ENCODE results near the gene FAM13A.

Gene FAM13A

DNA sequence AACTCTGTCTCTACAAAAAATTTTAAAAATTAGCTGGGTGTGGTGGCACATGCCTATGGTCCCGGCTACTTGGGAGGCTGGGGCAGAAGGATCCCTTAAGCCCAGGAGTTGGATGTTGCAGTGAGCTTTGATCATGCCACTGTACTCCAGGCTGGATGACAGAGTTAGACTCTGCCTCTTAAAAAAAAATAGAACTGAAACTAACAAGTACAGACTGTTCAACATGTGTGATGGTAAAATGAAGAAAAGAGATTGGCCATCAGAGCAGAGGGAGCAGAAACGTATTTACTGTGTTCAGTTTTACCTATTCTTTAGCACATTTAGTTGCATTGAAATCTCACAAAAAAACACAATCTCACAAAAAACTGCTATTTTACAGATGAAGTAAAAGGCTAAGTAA is 281.5 kb downstream of the FAM13A start:
- ATAC-seq (no peak), DNase-seq (ENCODE audit: low spot score in 2 of 2) (no peak)
- Mint-ChIP-seq H3K36me3 (peaks cover 15% of the 10 kb centered on the region), H3K4me3 (no peak overlapping the region), H3K27ac (no peak overlapping the region), H3K4me1 (no peaks in the 10 kb centered on the region), H3K9me3 (no peaks in the 10 kb centered on the region)

DNA sequence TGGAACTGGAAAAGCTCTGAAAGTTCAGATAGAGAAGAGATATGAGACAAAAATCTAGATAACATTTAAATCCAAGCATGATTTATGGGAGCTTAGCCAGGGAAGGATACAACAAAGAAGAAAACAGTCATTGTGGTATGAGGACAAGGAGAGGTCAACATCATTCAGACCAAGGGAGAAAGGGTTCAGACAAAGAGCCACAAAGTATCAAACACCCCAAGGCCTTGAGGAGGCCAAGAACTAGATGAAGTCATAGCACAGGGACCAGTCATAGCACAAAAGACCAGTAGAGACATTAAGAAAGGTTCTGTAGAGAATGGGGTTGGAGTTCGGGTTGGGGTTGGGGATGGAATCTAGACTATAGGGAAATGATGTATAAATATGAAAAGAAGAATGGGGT is 282.0 kb downstream of the FAM13A start:
- ATAC-seq = no peak
- Mint-ChIP-seq H3K9me3 (no peaks in the 10 kb centered on the region), H3K27ac (no peak overlapping the region), H3K4me1 (no peaks in the 10 kb centered on the region), H3K4me3 (no peak overlapping the region), H3K36me3 (peaks cover 10% of the 10 kb centered on the region)
- DNase-seq (ENCODE audit: low spot score in 2 of 2) = no peak

DNA sequence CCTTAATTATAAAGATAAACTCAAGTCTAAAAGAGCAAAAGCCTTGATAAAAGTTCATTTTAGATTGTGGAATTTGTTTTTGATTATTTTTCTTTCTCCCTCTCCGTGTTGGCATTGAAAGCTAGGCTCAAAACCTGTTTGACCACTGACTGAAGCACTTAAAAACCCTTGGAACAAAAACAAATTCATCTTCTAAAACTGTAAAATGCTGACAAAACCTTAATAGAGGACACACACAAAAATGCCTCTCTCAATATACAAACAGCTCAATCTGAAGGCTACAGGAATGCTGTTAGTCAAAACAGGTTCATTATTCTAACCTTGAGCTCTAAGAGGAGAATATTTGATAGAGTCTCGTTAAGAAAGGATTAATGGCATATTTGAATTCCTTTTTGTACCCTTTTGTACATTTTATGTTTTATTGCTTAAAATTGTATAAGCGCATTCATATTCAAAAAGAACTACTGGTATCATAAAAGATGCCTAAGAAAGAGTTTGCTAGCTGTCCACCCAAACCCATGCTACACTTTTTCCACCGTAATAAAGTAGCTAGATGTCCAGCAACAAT is 285.0 kb downstream of the FAM13A start:
- Mint-ChIP-seq H3K36me3 (peaks cover 16% of the 10 kb centered on the region), H3K4me1 (no peaks in the 10 kb centered on the region), H3K9me3 (no peaks in the 10 kb centered on the region), H3K27ac (no peak overlapping the region), H3K4me3 (no peak overlapping the region)
- ATAC-seq = no peak
- no peak for DNase-seq (ENCODE audit: low spot score in 2 of 2)

DNA sequence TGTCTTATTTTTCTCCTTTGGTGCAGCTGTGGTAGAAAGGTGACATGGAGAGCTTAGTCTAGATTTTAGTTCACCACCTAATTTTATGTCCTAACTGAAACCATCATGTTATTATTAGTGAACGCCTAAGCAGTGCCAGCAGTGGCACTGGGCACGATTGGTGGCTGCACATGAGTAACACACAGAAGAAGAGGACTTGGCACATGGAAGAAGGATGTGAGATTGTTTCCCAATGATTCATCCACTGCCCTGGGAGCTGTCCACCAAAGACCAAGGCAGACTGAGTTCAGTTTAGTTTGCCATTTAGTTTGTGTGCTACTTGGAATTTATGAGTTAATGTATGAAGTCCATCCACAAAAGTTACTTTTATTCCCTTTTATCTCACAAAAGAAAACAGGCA is 291.3 kb downstream of the FAM13A start:
- H3K36me3 Mint-ChIP-seq = peaks cover 7% of the 10 kb centered on the region
- no peak overlapping the region for H3K27ac Mint-ChIP-seq
- DNase-seq (ENCODE audit: low spot score in 2 of 2) (no peak), ATAC-seq (no peak)
- no peaks in the 10 kb centered on the region for H3K4me1 Mint-ChIP-seq
- no peak overlapping the region for H3K4me3 Mint-ChIP-seq
- no peaks in the 10 kb centered on the region for H3K9me3 Mint-ChIP-seq

DNA sequence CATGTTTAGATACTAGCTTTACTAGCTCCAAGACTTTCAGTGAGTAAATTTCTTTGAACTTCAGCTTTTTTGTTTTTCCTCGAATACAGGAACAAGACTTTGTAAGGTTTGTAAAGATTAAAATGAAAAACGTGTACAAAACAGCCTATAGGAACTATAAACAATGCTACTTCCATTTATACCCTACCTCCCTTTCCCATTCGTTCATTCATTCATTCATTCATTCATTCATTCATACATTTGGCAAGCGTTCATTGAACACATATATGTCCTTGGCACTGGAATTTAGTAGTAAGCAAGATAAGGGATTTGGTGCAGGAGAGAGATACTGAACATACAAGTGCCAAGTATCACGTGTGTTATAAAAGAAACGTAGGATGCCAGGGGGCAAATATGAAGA is 293.9 kb downstream of the FAM13A start:
- Mint-ChIP-seq H3K9me3 (no peaks in the 10 kb centered on the region), H3K4me1 (no peaks in the 10 kb centered on the region), H3K27ac (no peak overlapping the region), H3K4me3 (no peak overlapping the region), H3K36me3 (peaks cover 14% of the 10 kb centered on the region)
- no peak for DNase-seq (ENCODE audit: low spot score in 2 of 2)
- no peak for ATAC-seq

DNA sequence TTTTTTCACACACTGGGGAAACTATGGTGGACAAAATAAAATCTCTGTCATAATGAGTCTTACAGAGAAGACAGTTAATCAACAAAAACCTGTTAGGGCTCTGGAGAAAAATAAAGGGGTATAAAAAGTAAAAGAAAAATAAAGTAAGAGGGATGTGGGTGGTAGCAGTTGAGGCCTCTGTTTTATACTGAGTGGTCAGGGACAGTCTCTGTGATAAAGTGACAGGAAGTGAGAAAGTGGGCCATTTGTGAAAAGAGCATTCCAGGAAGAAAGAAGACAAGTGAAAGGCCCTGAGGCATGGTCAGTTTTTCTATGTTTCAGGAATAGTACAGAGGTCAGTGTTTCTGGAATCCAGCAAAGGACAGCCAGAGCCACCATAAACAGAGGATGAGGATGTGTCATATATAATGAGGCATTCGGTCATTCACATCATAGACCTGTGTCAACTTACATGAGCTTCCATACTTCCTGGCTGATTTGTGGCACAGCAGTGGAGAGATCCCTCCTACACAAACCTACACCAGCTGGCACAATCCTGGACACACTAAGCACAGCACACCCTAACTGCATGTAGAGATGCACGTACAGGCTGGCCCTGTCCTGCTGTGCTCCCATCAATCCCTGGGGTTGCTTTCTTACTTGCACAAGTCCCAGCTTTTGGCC is 295.0 kb downstream of the FAM13A start:
- no peak overlapping the region for H3K4me3 Mint-ChIP-seq
- no peaks in the 10 kb centered on the region for H3K9me3 Mint-ChIP-seq
- peaks cover 7% of the 10 kb centered on the region for H3K36me3 Mint-ChIP-seq
- H3K4me1 Mint-ChIP-seq = no peaks in the 10 kb centered on the region
- DNase-seq (ENCODE audit: low spot score in 2 of 2) (no peak), ATAC-seq (peak; percentile 31)
- no peak overlapping the region for H3K27ac Mint-ChIP-seq

DNA sequence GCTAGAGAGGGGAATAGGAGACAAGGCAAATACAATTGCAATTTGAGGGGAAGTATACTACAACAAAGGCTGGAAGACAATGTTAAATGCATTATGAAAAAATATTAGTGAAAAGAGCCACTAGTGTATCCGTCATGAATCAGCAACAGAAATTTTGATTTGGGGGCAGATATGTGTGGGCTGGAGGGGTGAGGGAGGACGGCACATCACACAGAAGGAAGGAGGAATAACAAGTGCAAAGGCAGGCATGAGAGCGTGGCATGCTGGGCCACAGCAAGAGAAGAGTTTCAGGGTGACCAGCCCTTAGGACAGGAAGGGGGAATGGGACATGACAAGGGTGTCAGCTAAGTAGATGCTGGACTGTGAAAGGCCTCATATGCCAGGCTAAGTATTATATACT is 295.6 kb downstream of the FAM13A start:
- no peak overlapping the region for H3K4me3 Mint-ChIP-seq
- DNase-seq (ENCODE audit: low spot score in 2 of 2) (no peak), ATAC-seq (no peak)
- H3K9me3 Mint-ChIP-seq = no peaks in the 10 kb centered on the region
- H3K27ac Mint-ChIP-seq = no peak overlapping the region
- no peaks in the 10 kb centered on the region for H3K4me1 Mint-ChIP-seq
- peaks cover 7% of the 10 kb centered on the region for H3K36me3 Mint-ChIP-seq

DNA sequence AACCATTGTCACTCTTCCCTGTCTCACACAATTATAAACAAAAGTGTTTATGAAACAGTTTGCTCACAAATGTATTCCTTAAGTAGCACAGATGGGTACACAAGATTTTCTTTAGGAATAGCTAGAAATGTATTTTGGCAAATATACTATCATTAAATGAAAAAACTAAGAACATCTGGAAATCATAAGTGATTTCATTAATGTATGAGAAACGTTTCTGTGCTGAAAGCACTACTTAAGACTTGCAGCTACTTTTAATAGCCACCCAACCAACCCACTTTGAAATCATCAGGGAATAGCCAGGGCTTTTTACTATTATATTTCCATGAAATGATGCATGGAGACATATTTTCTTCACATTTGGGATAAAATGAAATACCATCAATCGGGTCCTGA is 297.1 kb downstream of the FAM13A start:
- no peak for ATAC-seq
- peaks cover 7% of the 10 kb centered on the region for H3K36me3 Mint-ChIP-seq
- no peak overlapping the region for H3K27ac Mint-ChIP-seq
- DNase-seq (ENCODE audit: low spot score in 2 of 2) = no peak
- no peaks in the 10 kb centered on the region for H3K4me1 Mint-ChIP-seq
- H3K4me3 Mint-ChIP-seq = no peak overlapping the region
- no peaks in the 10 kb centered on the region for H3K9me3 Mint-ChIP-seq

DNA sequence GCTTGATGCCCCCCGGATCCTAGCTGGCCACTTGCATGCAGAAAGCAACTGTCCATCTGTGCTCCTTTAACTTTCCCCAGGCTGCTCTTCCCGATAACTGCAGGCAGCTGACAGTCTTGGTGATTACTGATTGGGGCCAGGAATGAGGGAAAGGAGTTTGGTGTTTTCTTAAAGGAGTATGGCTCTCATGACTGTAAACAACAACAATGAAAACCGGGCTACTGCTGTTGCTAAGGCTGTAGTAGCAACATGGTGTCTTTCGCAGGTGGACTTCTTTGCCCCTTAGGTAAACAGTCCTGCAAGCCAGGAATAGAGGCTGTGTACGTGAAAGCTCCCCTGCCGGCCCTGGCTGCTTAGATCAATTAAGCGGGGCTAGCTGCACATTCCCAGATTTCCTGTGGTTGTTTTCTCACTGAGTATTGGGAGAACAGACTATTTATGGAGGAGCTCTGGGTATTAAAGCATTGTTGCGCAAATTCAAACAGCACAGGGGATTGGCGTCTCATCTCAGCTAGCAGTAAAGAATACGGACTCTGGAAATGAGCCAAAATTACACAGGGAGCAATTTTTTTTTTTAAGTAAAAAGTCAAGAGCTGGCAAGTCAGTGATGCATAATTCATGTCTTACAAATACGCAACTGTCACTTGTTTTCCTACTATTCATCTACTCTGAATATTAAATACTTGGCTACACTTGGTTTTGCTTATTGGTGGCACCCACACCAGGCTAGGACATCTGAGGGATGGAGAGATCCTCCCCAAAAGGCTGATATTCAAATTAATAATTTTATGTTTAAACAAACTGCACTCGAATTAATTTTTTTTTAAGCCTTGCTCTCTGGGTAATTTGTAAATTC is 297.7 kb downstream of the FAM13A start:
- ATAC-seq = no peak
- H3K4me1 Mint-ChIP-seq = no peaks in the 10 kb centered on the region
- DNase-seq (ENCODE audit: low spot score in 2 of 2) = no peak
- peaks cover 7% of the 10 kb centered on the region for H3K36me3 Mint-ChIP-seq
- no peaks in the 10 kb centered on the region for H3K9me3 Mint-ChIP-seq
- H3K4me3 Mint-ChIP-seq = no peak overlapping the region
- H3K27ac Mint-ChIP-seq = no peak overlapping the region

DNA sequence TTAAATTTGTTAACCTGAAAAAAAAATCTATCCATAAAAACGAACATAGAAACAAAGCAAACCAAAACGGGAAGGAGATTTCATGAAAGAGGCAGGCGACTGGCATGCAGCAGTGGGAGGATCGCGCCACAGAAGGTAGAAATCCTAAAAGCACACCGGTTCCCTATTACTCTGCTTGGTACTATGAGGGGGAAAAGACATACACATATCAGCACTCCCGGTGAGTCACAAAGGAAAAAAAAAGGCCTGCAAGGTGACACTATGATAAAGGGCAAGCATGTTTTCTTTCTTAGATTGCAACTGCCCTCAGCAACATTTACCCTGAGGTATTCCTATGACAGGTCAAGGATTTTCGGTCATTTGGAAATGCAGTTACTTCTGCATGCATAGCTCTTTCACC is 298.7 kb downstream of the FAM13A start:
- Mint-ChIP-seq H3K36me3 (peaks cover 9% of the 10 kb centered on the region), H3K4me3 (no peak overlapping the region), H3K27ac (no peak overlapping the region), H3K9me3 (no peaks in the 10 kb centered on the region), H3K4me1 (no peaks in the 10 kb centered on the region)
- ATAC-seq = no peak
- no peak for DNase-seq (ENCODE audit: low spot score in 2 of 2)

DNA sequence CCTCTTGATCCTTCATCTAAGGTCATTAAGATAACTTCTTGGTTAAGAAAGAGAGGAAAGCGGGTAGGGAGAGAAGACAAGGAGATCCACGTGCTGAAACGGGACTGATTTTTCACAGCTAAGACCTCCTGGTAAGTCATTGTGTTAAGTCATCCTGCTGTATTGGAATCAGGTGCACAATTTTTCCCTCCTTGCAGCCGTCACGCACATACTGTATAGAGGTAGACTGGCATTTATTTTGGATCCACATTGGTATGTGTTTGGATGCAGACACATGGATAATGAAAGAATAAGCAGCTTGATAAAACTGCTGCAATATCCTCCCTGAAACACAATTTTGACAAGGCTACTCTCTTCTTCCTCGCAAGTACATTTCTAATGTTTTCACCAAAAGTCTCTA is 299.2 kb downstream of the FAM13A start:
- H3K27ac Mint-ChIP-seq = no peak overlapping the region
- H3K4me3 Mint-ChIP-seq = no peak overlapping the region
- ATAC-seq (no peak), DNase-seq (ENCODE audit: low spot score in 2 of 2) (no peak)
- peaks cover 12% of the 10 kb centered on the region for H3K36me3 Mint-ChIP-seq
- no peaks in the 10 kb centered on the region for H3K9me3 Mint-ChIP-seq
- no peaks in the 10 kb centered on the region for H3K4me1 Mint-ChIP-seq

DNA sequence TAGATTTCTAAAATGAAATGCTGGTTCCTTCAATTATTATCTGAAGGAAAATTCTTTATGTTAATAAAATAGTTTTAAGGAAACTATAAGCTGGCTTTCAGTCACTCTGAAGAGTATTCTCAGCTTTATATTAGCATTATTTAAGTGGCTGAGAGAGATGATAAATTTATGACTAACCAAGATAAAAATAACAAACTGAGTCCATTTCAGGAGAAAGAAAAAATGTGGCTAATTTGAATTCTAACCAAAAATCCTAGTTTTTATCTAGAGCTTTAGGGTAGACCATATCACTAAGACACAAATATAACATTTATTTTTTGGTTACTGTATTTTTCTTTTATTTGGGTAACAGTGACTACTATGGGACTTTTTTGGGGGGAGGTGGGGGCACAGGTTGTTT is 299.9 kb downstream of the FAM13A start:
- DNase-seq (ENCODE audit: low spot score in 2 of 2) = no peak
- H3K27ac Mint-ChIP-seq = no peak overlapping the region

DNA sequence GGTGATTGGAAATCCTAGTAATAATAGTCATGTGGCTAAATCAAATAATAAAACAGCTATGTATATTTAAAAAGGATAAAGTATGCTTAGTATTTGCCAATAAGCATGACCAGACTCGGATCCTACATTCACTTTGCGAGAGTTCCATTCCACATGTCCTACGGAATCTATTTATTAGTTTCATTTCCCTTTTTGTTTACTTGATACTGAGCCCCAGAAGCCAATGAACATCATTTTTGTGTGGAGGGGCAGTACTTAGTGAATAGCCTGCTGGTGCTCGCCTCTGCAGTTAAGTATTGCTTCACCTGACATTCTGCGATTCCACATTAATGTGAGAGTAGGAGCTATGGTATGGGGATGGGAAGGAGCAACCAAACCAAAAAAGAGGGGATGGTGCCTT is 300.8 kb downstream of the FAM13A start:
- H3K4me3 Mint-ChIP-seq = no peak overlapping the region
- ATAC-seq (no peak), DNase-seq (ENCODE audit: low spot score in 2 of 2) (no peak)
- H3K27ac Mint-ChIP-seq = no peak overlapping the region
- peaks cover 24% of the 10 kb centered on the region for H3K36me3 Mint-ChIP-seq
- H3K9me3 Mint-ChIP-seq = no peaks in the 10 kb centered on the region
- H3K4me1 Mint-ChIP-seq = no peaks in the 10 kb centered on the region

More for the DNA sequence above, 299.9 kb downstream of the FAM13A start:
- H3K9me3 Mint-ChIP-seq = no peaks in the 10 kb centered on the region
- H3K4me1 Mint-ChIP-seq = no peaks in the 10 kb centered on the region
- H3K36me3 Mint-ChIP-seq = peaks cover 15% of the 10 kb centered on the region
- no peak for ATAC-seq
- H3K4me3 Mint-ChIP-seq = no peak overlapping the region

DNA sequence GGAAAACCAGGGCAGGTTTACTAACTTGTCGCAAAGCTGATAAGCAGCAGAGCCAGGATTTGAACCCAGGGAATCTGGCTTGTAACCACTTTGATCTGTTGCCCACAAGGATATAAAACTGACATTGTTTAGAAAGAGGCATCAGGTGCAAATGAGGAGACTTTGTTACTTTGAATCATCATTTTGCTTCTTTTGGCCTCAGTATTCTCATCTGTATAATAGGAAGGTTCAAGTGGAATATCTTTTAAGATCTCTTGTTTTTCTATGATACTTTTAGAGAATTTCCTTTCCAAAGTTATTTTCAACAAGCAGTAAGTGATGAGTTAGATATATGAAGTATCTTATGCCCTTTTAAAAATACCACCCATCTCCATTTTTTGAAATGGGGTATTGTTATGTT is 301.5 kb downstream of the FAM13A start:
- ATAC-seq (no peak), DNase-seq (ENCODE audit: low spot score in 2 of 2) (no peak)
- no peaks in the 10 kb centered on the region for H3K4me1 Mint-ChIP-seq

DNA sequence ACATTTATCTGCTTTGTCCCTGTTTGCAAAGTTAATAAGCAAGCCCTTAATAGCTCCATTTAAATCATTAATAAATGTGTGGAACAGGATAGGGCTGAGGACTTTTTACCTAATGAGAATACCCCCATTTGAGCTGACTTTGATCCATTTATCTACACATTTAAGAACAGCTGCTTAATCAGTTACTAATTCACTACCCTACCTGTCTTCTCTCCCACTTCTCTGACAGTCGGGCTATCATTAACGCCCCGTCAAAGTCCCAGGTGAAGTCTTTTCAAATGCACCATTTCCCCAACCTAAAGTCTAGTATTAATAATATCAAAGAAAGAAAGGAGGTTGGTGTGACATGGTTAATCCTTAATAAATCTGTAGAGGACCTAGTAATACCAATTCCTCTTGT is 302.2 kb downstream of the FAM13A start:
- Mint-ChIP-seq H3K4me3 (no peak overlapping the region), H3K4me1 (no peaks in the 10 kb centered on the region), H3K9me3 (no peaks in the 10 kb centered on the region), H3K36me3 (peaks cover 36% of the 10 kb centered on the region), H3K27ac (no peak overlapping the region)
- no peak for ATAC-seq
- DNase-seq (ENCODE audit: low spot score in 2 of 2) = no peak

More for the DNA sequence above, 301.5 kb downstream of the FAM13A start:
- Mint-ChIP-seq H3K27ac (no peak overlapping the region), H3K36me3 (peaks cover 30% of the 10 kb centered on the region), H3K9me3 (no peaks in the 10 kb centered on the region), H3K4me3 (no peak overlapping the region)
